IPS-15b (cell line): Measurements from ENCODE around the gene ATXN2.
"Not testable (repeated sequence)": the region's sequence is repeated elsewhere in the genome, so short reads cannot be mapped to it uniquely, and the experiment has no call there.

Source experiments
- H3K27me3 ChIP-seq: one replicate; pipeline ENCODE4 v1.6.1; 2013; ENCODE audit warnings: low read length; ENCODE audit not compliant: control insufficient read depth, insufficient read depth
- H3K36me3 ChIP-seq: one replicate; pipeline ENCODE4 v1.6.1; 2013; ENCODE audit warnings: low read length; ENCODE audit not compliant: control insufficient read depth, insufficient read depth
- H3K4me1 ChIP-seq: one replicate; pipeline ENCODE4 v1.6.1; 2013; ENCODE audit warnings: mild to moderate bottlenecking, low read length; ENCODE audit not compliant: control insufficient read depth, insufficient read depth
- H3K4me3 ChIP-seq: one replicate; pipeline ENCODE4 v1.5.1; 2013; ENCODE audit warnings: low read depth, low read length
- H3K9ac ChIP-seq: one replicate; pipeline ENCODE4 v1.6.1; 2013; ENCODE audit warnings: low read depth, mild to moderate bottlenecking, low read length
- H3K9me3 ChIP-seq: one replicate; pipeline ENCODE4 v1.6.1; 2013; ENCODE audit warnings: mild to moderate bottlenecking, low read length; ENCODE audit not compliant: control insufficient read depth, insufficient read depth

The ATXN2 gene

DNA sequence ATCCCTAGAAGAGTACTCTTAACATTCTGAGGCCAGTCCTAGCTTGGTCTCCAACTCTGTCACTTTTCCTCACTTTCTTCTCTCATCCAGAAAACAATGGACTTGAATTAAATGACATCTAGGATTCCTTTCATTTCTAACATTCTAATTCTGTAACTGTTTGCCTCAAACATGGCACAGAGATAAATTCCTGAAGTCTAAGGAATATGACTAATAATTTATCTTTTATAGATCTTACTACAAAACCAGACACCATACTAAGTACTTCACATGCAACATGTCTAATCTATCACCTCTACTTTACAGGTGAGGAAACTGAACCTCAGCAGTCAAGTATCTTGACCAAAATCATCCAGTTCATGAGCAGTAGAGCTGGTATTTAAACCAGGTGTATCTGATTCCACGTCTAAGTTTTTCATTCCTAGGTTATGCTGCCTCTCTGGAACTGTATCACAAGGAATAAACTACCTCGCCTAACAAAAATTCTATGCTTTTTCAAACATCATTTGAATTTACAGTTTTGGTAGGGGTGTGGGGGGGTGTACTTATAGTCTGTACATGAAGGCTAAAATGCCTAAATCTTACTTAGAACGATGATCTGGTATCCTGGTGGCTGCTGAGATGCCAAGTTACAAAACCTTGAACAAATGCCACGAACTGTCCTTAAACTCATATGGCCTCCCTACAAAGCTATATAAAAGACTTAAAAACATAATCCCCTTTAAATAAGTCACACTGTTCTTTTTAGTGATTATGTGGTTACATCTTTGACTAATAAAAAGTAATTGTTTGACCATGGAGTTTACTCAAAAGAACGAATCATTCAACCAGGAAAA, 41.6 kb downstream of the ATXN2 start:
- H3K4me3 ChIP-seq: no peak overlapping the region

DNA sequence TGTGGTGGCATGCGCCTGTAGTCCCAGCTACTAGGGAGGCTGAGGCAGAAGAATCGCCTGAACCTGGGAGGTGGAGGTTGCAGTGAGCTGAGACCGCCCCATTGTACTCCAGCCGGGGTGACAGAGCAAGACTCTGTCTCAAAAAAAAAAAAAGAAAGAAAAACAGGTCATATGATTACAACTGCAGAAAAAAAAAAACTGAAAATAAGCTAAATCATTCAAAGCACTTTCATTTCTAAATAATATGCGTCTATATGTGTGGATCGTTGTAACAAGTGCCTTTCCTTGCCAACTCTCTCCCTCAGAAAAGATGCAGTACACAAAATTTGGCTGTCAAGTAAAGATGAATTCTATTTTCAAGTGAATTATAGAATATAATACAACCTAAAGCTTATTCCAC, 42.4 kb downstream of the ATXN2 start:
- H3K4me1 ChIP-seq: peaks cover 4% of the 10 kb centered on the region
- H3K9ac ChIP-seq: no peak overlapping the region
- H3K36me3 ChIP-seq: no peaks in the 10 kb centered on the region
- no peaks in the 10 kb centered on the region for H3K27me3 ChIP-seq
- H3K4me3 ChIP-seq: no peak overlapping the region
- no peaks in the 10 kb centered on the region for H3K9me3 ChIP-seq

More for the DNA sequence above, 41.6 kb downstream of the ATXN2 start:
- no peak overlapping the region for H3K9ac ChIP-seq
- peaks cover 4% of the 10 kb centered on the region for H3K4me1 ChIP-seq
- no peaks in the 10 kb centered on the region for H3K36me3 ChIP-seq
- no peaks in the 10 kb centered on the region for H3K27me3 ChIP-seq
- no peaks in the 10 kb centered on the region for H3K9me3 ChIP-seq

DNA sequence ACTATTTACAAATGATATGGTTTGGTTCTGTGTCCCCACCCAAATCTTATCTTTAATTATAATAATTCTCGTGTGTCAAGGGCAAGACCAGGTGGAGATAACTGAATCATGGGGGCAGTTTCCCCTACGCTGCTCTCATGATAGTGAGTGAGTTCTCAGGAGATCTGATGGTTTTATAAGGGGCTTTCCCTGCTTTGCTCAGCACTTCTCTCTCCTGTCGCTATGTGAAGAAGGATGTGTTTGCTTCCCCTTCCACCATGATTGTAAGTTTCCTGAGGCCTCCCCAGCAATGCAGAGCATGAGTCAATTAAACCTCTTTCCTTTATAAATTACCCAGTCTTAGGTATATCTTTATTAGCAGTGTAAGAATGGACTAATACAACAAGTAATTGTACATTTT, 43.8 kb downstream of the ATXN2 start:
- H3K4me3 ChIP-seq, H3K27me3 ChIP-seq, H3K36me3 ChIP-seq, H3K9ac ChIP-seq, H3K9me3 ChIP-seq, H3K4me1 ChIP-seq: not testable (repeated sequence)

DNA sequence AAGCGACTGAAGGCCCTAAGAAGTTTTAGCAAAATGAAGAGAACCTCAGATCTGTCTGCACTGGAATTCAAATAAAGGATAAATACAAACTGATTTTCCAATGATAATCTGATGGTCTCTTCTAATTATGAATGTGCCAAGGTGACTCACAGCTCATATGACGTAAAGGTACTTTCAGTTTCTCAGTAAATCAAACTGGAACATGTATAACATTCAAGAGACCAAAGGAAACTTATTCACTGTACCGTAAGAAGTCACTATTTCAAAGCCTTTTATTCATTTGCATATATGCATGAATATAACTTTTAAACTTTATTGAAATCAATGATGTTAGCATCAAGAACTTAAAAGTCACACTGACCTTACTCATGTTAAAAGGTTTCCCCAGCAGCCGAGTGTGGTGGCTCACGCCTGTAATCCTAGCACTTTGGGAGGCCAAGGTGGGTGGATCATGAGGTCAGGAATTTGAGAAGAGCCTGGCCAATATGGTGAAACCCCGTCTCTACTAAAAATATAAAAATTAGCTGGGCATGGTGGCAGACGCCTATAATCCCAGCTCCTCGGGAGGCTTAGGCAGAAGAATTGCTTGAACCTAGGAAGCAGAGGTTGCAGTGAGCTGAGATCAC, 52.2 kb downstream of the ATXN2 start:
- Histone ChIP-seq H3K4me1 (no peaks in the 10 kb centered on the region), H3K9ac (no peak overlapping the region), H3K9me3 (no peaks in the 10 kb centered on the region), H3K27me3 (no peaks in the 10 kb centered on the region), H3K36me3 (peaks cover 5% of the 10 kb centered on the region), H3K4me3 (no peak overlapping the region)

DNA sequence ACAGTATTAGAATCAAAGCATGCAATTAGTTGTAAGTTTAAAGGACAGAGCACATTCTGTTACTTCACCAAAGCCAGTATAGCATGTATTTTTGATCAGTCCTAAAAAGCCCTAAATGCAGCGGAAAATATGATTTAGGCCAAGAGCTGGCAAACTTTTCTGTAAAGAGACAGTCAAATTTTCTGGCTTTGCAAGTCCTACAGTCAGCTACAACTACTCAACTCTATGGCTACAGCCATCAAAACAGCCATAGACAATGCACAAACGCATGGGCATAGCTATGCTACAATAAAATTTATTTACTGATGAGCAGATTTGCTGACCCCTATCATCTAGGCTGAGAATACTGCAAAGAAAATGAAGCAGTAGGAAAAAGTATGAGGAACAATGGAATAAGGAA, 52.9 kb downstream of the ATXN2 start:
- H3K4me1 ChIP-seq: no peaks in the 10 kb centered on the region
- H3K27me3 ChIP-seq: no peaks in the 10 kb centered on the region
- no peak overlapping the region for H3K4me3 ChIP-seq
- H3K36me3 ChIP-seq: peaks cover 5% of the 10 kb centered on the region
- H3K9me3 ChIP-seq: no peaks in the 10 kb centered on the region
- H3K9ac ChIP-seq: no peak overlapping the region

DNA sequence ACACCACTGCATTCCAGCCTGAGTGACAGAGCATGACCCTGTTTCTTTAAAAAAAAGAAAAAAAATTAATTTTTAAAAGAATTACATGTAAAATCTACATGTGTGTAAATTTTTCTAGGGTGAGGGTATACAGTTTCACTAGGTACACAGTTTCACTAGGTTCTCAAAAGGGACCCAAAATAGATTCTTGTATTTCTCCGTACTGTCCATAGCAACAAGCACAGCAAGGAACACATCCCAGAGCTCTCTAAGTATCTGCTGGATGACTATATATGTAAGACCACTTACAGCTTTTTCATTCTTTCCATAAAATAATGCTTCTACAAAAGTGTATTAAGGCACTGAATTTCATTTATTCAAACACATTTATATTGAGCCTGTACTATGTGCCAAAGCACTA, 55.1 kb downstream of the ATXN2 start:
- peaks cover 5% of the 10 kb centered on the region for H3K36me3 ChIP-seq
- H3K9me3 ChIP-seq: no peaks in the 10 kb centered on the region
- no peaks in the 10 kb centered on the region for H3K4me1 ChIP-seq
- H3K27me3 ChIP-seq: no peaks in the 10 kb centered on the region
- H3K4me3 ChIP-seq: no peak overlapping the region
- no peak overlapping the region for H3K9ac ChIP-seq

DNA sequence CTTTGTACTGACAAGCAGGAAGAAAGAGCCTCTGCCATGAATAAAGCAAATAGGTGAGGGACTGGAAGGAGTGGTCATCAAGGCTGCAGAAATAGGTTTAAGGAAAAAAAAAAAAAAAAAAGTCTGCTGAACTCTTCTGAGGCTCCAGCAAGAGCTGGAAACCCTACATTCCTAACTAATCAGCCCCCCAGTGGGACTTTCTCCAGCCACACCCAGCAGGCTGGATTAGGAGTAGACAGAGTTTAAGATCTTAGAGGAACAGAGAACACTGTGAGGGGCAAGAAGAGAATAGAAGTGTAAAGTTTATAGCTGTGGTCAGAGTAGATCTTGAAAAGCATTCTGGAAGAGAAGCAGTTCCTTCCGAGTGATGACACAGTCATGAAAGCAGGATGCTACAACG, 66.4 kb downstream of the ATXN2 start:
- Histone ChIP-seq H3K9ac (no peak overlapping the region), H3K4me3 (no peak overlapping the region), H3K9me3 (no peaks in the 10 kb centered on the region), H3K36me3 (peaks cover 5% of the 10 kb centered on the region), H3K27me3 (no peaks in the 10 kb centered on the region), H3K4me1 (peaks cover 4% of the 10 kb centered on the region)

DNA sequence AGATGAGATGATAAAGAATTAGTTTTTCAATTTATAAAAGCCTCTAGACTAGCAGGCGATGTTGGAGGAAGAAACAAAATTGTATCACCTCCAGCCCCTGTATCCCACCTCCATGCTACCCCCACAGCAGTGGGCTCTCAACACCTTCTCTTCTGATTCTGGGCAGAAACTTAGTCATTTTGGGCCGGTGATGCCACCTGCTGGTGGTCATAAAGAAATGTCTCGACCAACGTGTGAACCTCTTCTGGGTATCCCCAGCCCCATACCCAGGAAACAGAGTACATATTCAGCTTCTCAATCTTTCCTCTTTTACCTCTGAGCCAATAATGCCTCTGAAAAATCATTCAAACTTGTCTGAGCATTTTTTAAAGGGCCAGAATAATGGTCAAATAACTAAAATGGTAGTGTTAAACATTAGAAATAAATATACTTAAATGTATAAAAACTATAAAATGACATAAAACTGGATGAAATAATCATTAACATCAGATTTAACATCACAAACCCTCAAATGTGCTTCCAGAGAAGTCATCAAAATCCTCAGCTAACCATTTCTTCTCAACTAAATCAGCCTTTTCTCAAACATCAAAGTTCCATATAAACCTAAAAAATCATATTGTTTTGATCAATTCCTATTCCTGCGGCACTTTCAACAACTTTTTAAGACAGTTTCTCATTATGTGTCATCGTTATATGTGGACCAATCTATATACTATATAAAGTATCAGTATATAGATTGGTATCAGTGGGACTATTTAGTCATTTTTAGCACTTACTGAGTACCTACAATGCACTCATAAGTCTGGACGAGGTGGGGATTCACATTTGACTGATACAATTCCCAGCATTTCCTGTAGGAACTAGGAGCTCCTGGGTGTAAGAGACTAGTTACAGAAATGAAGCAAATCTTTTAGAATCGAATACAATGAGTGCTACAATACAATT, 69.4 kb downstream of the ATXN2 start:
- Histone ChIP-seq H3K4me3 (no peak overlapping the region), H3K36me3 (peaks cover 2% of the 10 kb centered on the region), H3K27me3 (no peaks in the 10 kb centered on the region), H3K4me1 (peaks cover 4% of the 10 kb centered on the region), H3K9me3 (no peaks in the 10 kb centered on the region), H3K9ac (no peak overlapping the region)

DNA sequence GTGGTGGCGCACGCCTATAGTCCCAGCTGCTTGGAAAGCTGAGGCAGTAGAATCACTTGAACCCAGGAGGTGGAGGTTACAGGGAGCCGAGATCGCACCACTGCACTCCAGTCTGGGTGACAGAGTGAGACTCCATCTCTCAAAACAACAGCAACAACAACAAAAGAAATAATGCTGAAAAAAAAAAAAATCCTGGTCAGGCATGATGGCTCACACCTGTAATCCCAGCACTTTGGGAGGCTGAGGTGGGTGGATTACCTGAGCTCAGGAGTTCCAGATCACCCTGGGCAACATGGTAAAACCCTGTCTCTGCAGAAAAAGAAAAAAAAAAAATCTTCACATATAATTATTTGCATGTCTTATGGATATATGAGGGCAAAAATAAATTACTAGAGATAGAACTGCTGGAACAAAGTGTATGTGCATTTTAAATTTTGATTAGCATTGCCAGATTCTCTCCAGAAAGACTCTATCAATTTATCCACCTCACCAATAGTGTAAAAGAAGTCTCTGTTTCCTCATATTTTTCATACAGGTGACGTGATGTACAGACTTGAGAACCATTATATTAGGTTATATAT, 75.4 kb downstream of the ATXN2 start:
- Histone ChIP-seq H3K4me3 (no peak overlapping the region), H3K9me3 (no peaks in the 10 kb centered on the region), H3K4me1 (no peaks in the 10 kb centered on the region), H3K9ac (no peak overlapping the region), H3K36me3 (peaks cover 11% of the 10 kb centered on the region), H3K27me3 (no peaks in the 10 kb centered on the region)

DNA sequence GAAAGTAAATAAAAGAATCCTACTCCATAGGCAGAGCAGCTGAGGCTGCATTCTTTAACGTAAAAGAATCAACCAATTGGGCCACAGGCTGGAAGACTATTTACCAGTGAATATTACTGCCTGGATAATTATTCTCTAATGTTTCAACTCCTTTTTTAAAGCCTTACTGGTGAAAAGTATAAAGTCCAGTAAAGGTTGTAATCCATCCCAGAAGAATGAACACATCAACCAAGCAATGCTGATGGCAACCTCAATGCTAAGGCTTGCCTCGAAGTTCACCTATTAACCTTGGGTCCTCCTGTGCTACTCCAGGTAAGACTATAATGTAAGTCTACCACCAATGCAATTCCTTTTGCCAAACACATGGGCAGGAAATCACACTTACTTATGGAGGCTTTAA, 77.3 kb downstream of the ATXN2 start:
- H3K36me3 ChIP-seq: peaks cover 11% of the 10 kb centered on the region

DNA sequence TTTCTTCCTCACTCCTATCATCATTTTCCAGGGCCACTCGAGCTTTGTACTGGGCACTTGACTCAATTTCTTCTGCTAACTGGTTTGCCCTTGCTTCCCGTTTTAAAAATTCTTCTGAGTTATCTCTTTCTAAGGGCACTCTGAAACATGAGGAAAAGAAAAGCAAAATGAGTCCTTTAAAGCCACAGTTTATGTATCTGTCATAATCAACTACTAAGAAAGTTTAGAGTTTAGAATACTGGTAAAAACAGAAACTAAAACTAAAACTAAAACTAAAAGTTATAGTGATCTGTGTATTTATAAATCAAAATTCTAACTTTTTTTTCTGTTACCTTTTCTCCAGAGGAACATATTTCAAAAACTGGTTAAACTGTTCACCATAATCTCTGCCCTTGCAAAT, 79.2 kb downstream of the ATXN2 start:
- Histone ChIP-seq H3K4me3 (no peak overlapping the region), H3K4me1 (no peaks in the 10 kb centered on the region), H3K9me3 (no peaks in the 10 kb centered on the region), H3K9ac (no peak overlapping the region), H3K36me3 (peaks cover 15% of the 10 kb centered on the region), H3K27me3 (no peaks in the 10 kb centered on the region)

More for the DNA sequence above, 77.3 kb downstream of the ATXN2 start:
- no peak overlapping the region for H3K4me3 ChIP-seq
- H3K27me3 ChIP-seq: no peaks in the 10 kb centered on the region
- H3K4me1 ChIP-seq: no peaks in the 10 kb centered on the region
- no peaks in the 10 kb centered on the region for H3K9me3 ChIP-seq
- no peak overlapping the region for H3K9ac ChIP-seq
